Measurements from ENCODE around the gene BPIFB2. TPM values are rescaled to one million over a fixed set of nuclear protein-coding genes. Genes with fewer than 3 reads are reported as not detected.
"Not testable (repeated sequence)": the region's sequence is repeated elsewhere in the genome, so short reads cannot be mapped to it uniquely, and the experiment has no call there.

The BPIFB2 gene
- total RNA-seq = not detected

DNA sequence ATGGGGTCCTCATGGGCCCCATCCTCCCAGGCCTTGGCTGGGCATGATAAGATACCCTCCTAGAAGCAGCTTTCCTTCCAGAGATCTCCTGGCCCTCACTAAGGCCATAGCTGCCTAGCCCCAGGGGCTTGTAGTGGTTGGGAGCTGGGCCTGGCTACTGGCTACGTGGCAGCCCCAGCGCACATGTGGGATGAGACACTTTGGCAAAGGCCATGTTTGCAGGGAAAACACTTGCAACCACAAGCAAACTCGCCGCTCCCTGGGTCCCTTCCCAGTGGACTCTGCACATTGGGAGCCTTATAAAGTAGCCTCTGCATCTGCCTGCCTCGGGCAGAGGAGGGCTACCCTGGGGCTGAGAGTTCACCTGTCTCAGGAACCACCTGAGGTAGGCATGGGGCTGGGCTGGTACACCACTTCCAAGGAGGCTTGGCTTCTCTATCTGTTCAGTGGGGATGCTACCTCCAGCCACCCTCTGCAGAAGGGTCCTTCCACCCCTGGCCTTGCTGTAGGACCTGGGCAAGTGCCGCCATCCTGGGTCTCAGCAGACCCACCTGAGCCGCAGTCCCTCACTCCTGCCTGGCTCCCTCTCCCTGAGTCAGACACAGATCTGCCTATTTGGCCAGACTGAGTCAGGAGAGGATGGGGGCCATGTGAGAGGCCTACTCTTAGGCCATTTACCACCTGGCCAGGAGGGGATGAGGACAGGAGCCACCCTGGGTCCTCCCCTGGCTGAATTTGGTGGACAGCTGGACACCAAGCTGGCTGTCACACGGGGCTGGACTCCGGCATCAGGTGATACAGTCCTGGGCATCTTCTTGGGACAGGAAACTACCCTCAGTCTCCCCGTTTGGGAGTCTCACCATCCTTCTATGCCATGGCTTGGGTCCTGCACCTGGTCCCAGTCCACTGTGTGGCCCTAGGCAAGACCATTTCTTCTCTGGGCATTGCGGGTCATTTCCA, at the start of gene BPIFB2:
TSS of gene BPIFB2 (plus strand) at position 329 of the 960 bp plus-strand sequence. CDS start 871 bp downstream, outside the sequence.
- H3K4me1 Mint-ChIP-seq (ENCODE audit: low read depth) = peaks cover 4% of the 10 kb centered on the region
- no peaks in the 10 kb centered on the region for H3K27me3 Mint-ChIP-seq
- H3K36me3 Mint-ChIP-seq = peaks cover 2% of the 10 kb centered on the region
- CTCF ChIA-PET = interaction anchor here (4.9 kb wide), 1 partner anchor 106 kb away, joined by 64 read pairs; no protein-coding TSS in a partner anchor
- POLR2A ChIA-PET = no interaction called here
- peaks cover 3% of the 10 kb centered on the region for H3K9me3 Mint-ChIP-seq
- no peak for DNase-seq
- no peak within 1 kb of the TSS for H3K27ac Mint-ChIP-seq
- H3K4me3 Mint-ChIP-seq = no peak within 1 kb of the TSS
- intact Hi-C loops (cut with micrococcal nuclease) = no loop called here

- no peak for DNase-seq
- Mint-ChIP-seq H3K9me3 (peaks cover 24% of the 10 kb centered on the region), H3K4me1 (ENCODE audit: low read depth) (peaks cover 12% of the 10 kb centered on the region), H3K27me3 (no peaks in the 10 kb centered on the region), H3K36me3 (peaks cover 16% of the 10 kb centered on the region), H3K4me3 (no peak overlapping the region), H3K27ac (no peak overlapping the region)
- ChIA-PET POLR2A (no interaction called here), CTCF (interaction anchor here (2.2 kb wide), 1 partner anchor 13 kb away, joined by 9 read pairs; no protein-coding TSS in a partner anchor)
- intact Hi-C loops (cut with micrococcal nuclease) = no loop called here
Measured at GRCh38 chr20:32958574-32958973, 48.9 kb upstream of the BPIFB2 start.

DNA sequence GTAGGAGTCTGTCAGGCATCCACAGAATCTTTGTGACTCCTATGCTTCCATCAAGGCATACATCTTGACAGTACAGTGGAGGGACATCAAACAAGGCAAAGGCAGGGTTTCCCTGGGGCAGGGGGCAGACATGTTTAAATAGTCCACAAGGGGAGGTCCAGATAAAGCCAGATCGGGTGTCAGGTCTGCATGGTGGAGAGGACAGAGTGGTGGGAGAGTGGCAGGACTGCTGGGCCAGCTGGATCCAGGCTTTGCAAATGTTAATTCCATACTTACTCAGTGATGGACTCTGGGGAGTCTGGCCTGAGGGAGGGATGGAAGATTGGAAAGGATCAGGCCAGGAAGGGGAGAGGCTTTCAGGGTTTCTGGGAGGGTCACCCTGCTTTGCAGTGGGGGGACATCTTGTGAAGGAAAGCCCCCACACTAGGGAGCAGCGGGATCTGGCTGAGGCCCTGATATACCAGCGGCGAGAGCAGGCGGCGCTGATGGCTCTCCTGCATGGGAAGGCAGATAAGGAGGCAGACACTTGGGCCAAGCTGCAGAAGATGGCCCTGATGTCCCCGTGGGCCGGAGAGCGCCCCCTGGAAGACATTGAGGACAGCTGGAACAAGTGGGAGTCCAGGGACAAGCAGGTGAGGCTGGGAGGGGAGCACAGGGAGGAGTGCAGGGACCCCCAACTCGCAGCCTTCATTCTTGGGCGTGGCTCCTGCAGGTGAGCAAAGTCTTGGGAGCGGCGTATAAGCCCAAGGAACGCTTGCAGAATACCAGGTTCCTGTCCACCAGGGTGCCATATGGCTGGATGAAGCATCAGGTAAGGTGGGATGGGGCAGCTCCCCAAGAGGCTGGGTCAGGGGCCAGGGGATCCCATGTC, 47.9 kb upstream of the BPIFB2 start:
- intact Hi-C loops (cut with micrococcal nuclease) = no loop called here
- no peak overlapping the region for H3K4me3 Mint-ChIP-seq
- H3K36me3 Mint-ChIP-seq = peaks cover 14% of the 10 kb centered on the region
- H3K27ac Mint-ChIP-seq = no peak overlapping the region
- H3K9me3 Mint-ChIP-seq = peaks cover 19% of the 10 kb centered on the region
- DNase-seq = no peak
- ChIA-PET CTCF (interaction anchor here (0.6 to 1.1 kb wide), 2 partner anchors 14 to 172 kb away, joined by 3 to 5 read pairs; no protein-coding TSS in a partner anchor), POLR2A (no interaction called here)
- H3K27me3 Mint-ChIP-seq = no peaks in the 10 kb centered on the region
- peaks cover 15% of the 10 kb centered on the region for H3K4me1 Mint-ChIP-seq (ENCODE audit: low read depth)

- intact Hi-C loops (cut with micrococcal nuclease) = no loop called here
- CTCF ChIA-PET = interaction anchor here (0.6 to 1.1 kb wide), 2 partner anchors 14 to 173 kb away, joined by 3 to 5 read pairs; no protein-coding TSS in a partner anchor
Measured at GRCh38 chr20:32960222-32960518, 47.3 kb upstream of the BPIFB2 start.

DNA sequence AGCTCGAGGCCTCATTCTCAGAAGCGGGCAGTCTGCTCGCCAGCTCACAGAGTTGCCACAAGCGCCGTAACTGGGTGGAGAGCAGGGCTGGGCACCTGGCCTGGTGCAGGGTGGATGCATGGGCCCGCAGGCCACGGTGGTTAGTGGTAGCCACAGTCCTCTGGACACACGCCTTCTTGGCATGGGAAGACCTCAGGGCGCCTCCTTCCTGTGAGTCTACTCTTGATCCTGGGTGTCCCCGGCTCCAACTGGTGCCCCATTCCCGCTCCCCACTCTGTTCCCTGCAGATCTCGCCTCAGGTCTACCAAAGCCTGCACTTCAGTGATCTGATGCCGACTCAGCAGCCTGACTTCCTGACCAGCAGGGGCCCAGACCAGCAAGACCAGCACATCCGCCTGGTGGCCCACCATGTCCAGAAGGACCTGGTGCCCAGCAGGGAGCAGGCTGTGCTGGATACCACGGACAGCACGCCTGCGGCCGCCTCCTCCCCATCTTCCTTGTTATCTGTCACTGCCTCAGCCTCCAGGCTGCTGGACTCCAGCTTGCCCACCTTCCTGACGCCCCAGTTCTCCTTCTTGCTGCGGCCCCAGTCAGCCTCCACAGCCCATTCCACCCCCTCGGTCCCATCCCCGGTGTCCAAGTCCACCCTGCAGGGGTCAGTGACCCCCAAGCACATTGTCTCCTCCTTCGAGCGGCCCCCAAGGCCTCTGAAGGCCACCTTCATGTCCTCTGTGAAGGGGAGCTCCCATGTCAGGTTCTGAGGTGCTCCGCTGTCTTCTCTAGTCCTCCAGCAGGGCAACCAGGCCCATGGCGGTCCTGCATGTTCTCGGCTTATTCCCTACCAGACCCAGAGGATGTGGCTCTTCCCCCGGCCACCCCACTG, 46.4 kb upstream of the BPIFB2 start:
- ChIA-PET POLR2A (no interaction called here), CTCF (interaction anchor here (0.6 to 1.1 kb wide), 2 partner anchors 15 to 183 kb away, joined by 3 to 5 read pairs; no protein-coding TSS in a partner anchor)
- H3K36me3 Mint-ChIP-seq = peaks cover 14% of the 10 kb centered on the region
- DNase-seq = no peak
- intact Hi-C loops (cut with micrococcal nuclease) = no loop called here
- H3K27me3 Mint-ChIP-seq = no peaks in the 10 kb centered on the region
- no peak overlapping the region for H3K27ac Mint-ChIP-seq
- no peak overlapping the region for H3K4me3 Mint-ChIP-seq
- H3K9me3 Mint-ChIP-seq = peaks cover 18% of the 10 kb centered on the region
- H3K4me1 Mint-ChIP-seq (ENCODE audit: low read depth) = peaks cover 27% of the 10 kb centered on the region

More at GRCh38 chr20:32960222-32960518, 47.3 kb upstream of the BPIFB2 start:
- peaks cover 14% of the 10 kb centered on the region for H3K36me3 Mint-ChIP-seq
- DNase-seq = no peak
- no peak overlapping the region for H3K4me3 Mint-ChIP-seq
- POLR2A ChIA-PET = no interaction called here
- peaks cover 18% of the 10 kb centered on the region for H3K9me3 Mint-ChIP-seq
- no peaks in the 10 kb centered on the region for H3K27me3 Mint-ChIP-seq
- no peak overlapping the region for H3K27ac Mint-ChIP-seq
- H3K4me1 Mint-ChIP-seq (ENCODE audit: low read depth) = peaks cover 18% of the 10 kb centered on the region

DNA sequence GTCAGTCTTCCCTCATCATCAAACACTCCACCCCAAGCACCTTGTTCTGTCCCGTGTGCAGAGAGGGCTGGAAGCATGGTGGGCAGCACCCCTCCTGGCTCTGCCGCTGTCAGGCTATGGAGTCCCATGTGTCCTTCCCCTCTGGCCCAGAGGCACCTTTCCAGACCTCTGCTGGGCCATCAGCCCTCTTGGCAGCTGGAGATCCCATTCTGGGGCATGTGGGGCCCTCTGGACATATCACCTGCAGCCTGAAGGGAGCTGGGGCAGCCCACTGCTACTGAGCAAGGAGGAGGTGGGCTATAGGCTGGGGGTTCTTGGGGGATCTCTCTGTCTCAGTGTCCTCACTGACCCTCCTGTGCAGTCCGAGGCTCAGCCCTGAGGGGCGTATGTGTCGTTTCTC, 45.5 kb upstream of the BPIFB2 start:
- ChIA-PET CTCF (no interaction called here), POLR2A (no interaction called here)
- H3K27ac Mint-ChIP-seq = no peak overlapping the region
- H3K27me3 Mint-ChIP-seq = no peaks in the 10 kb centered on the region
- intact Hi-C loops (cut with micrococcal nuclease) = no loop called here
- H3K36me3 Mint-ChIP-seq = peaks cover 11% of the 10 kb centered on the region
- DNase-seq = no peak
- peaks cover 12% of the 10 kb centered on the region for H3K9me3 Mint-ChIP-seq
- H3K4me3 Mint-ChIP-seq = no peak overlapping the region
- peaks cover 36% of the 10 kb centered on the region for H3K4me1 Mint-ChIP-seq (ENCODE audit: low read depth)

DNA sequence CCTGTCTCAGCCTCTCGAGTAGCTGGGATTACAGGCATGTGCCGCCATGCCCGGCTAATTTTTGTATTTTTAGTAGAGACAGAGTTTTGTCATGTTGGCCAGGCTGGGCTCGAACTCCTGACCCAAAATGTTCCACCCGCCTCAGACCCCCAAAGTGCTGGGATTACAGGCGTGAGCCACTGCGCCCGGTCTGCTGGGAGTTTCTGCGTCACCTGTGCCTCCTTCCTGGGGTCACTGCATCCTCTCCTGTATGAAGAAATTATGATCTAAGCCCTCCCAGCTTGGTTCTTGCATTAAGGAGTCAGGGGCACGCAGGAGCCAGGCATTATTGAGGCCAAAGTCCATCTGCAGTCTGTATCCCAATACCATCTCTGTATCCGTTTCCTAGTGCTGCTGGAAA, 44.9 kb upstream of the BPIFB2 start:
- H3K36me3 Mint-ChIP-seq; intact Hi-C loops (cut with micrococcal nuclease); H3K4me3 Mint-ChIP-seq; H3K27ac Mint-ChIP-seq; H3K9me3 Mint-ChIP-seq; DNase-seq; POLR2A ChIA-PET; H3K27me3 Mint-ChIP-seq: not testable (repeated sequence)
- CTCF ChIA-PET = interaction anchor here (1.3 kb wide), 1 partner anchor 17 kb away, joined by 3 read pairs; no protein-coding TSS in a partner anchor
- H3K4me1 Mint-ChIP-seq (ENCODE audit: low read depth) = peaks cover 42% of the 10 kb centered on the region

DNA sequence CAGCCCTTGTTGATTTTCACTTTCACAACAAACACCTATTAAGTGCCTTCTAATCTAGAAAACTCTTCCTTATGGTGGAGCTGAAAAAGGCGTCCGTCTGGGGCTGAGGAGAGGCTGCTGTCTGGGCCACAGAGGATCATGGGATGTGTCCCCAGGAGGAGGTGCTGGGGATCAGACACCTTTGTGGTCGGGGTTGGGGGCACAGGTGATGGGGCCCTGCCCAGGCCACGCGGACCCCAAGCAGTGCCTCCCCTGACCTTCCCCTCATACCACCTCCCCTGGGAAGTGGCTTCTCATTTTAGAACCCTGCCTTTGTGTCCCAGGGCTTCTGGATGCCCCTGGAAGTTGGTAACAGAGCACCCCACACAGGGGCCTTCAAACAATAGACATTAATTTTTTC, 44.3 kb upstream of the BPIFB2 start:
- H3K27ac Mint-ChIP-seq = no peak overlapping the region
- POLR2A ChIA-PET = no interaction called here
- DNase-seq = no peak

DNA sequence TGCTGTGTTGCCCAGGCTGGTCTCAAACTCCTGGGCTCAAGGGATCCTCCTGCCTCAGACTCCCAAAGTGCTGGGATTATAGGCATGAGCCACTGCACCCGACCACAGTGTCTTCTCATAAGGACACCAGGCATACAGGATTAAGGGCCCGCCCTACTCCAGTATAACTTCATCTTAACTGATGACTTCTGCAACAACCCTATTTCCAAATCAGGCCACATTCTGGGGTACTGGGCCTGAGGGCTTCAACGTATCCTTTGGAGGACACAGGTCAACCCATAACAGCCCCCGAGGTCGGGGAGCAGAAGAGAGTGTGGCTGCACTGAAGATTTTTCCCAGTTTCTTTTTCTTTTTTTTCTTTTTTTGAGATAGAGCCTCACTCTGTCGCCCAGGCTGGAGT, 42.9 kb upstream of the BPIFB2 start:
- intact Hi-C loops (cut with micrococcal nuclease) = no loop called here
- POLR2A ChIA-PET = no interaction called here
- no peaks in the 10 kb centered on the region for H3K36me3 Mint-ChIP-seq

More for the DNA sequence above, 44.3 kb upstream of the BPIFB2 start:
- Mint-ChIP-seq H3K9me3 (peaks cover 2% of the 10 kb centered on the region), H3K4me1 (ENCODE audit: low read depth) (peaks cover 48% of the 10 kb centered on the region), H3K36me3 (peaks cover 1% of the 10 kb centered on the region), H3K4me3 (no peak overlapping the region), H3K27me3 (no peaks in the 10 kb centered on the region)
- intact Hi-C loops (cut with micrococcal nuclease) = no loop called here
- CTCF ChIA-PET = interaction anchor here (1.3 kb wide), 1 partner anchor 18 kb away, joined by 3 read pairs; no protein-coding TSS in a partner anchor

DNA sequence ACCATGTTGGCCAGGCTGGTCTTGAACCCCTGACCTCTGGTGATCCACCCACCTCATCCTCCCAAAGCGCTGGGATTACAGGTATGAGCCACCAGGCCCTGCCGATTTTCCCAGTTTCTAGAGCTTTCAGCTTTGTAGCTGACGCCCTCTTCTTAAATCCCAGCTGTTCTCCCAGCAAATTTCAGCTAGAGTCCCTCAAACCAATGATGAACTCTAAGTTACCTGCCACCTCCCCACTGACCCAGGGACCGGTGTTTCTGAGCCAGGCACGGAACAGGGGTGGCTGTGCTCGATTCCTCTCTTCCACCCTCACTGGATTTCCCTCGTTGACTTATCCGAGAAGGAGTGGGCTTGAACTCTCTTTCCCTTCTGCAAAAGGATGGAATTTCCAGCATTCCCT, 42.4 kb upstream of the BPIFB2 start:
- ChIA-PET POLR2A (interaction anchor here (1.4 kb wide), 1 partner anchor 11 kb away, joined by 4 read pairs; no protein-coding TSS in a partner anchor), CTCF (interaction anchor here (3.2 kb wide), 1 partner anchor 19 kb away, joined by 19 read pairs; no protein-coding TSS in a partner anchor)
- H3K27ac Mint-ChIP-seq = peak overlapping the region; percentile 42
- intact Hi-C loops (cut with micrococcal nuclease) = loop anchor here (5.0 kb wide), 1 partner anchor 608 kb away; the partner anchor contains the start of gene ASXL1
- H3K9me3 Mint-ChIP-seq = no peaks in the 10 kb centered on the region
- no peaks in the 10 kb centered on the region for H3K36me3 Mint-ChIP-seq
- H3K27me3 Mint-ChIP-seq = no peaks in the 10 kb centered on the region
- peaks cover 67% of the 10 kb centered on the region for H3K4me1 Mint-ChIP-seq (ENCODE audit: low read depth)
- no peak overlapping the region for H3K4me3 Mint-ChIP-seq
- peak; percentile 7 for DNase-seq

More for the DNA sequence above, 42.9 kb upstream of the BPIFB2 start:
- CTCF ChIA-PET = no interaction called here
- H3K4me1 Mint-ChIP-seq (ENCODE audit: low read depth) = peaks cover 62% of the 10 kb centered on the region
- no peak overlapping the region for H3K27ac Mint-ChIP-seq
- no peaks in the 10 kb centered on the region for H3K27me3 Mint-ChIP-seq
- no peak overlapping the region for H3K4me3 Mint-ChIP-seq
- DNase-seq = no peak
- H3K9me3 Mint-ChIP-seq = no peaks in the 10 kb centered on the region

Data from activated CD4-positive, alpha-beta memory T cell treated with anti-CD3 and anti-CD28 coated beads for 36 hours (primary cell).